ENCODE measurements around the gene SCRN3. TPM values are rescaled to one million over a fixed set of nuclear protein-coding genes. Genes with fewer than 3 reads are reported as not detected.

Gene SCRN3
- total RNA-seq, 2 experiments from 2014 or later: 12.9 to 13.7 TPM

DNA sequence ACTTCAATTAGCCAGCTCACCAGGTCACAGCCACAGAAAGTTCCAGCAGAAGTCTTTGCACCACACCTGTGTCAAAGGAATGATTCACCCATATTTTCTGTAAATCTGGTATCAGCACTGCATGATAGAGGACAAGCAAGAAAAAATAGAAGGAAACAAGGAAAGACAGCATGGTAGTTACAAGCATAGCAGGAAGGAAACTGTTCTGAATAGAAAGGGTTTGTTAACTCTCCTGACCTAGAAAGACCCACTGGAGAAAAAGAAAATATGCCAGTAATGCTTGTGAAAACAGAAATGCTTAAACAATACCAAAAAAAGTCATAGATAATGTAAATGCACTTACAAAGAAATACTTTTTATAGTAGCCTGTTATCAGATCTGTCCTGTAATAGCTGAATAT is 40.8 kb downstream of the SCRN3 start:
- Mint-ChIP-seq H3K9me3 (no peaks in the 10 kb centered on the region), H3K4me3 (no peak overlapping the region), H3K4me1 (ENCODE audit: low read depth) (no peaks in the 10 kb centered on the region), H3K27me3 (no peaks in the 10 kb centered on the region), H3K27ac (no peak overlapping the region), H3K36me3 (ENCODE audit: low read depth) (peaks cover 13% of the 10 kb centered on the region)
- no peak for TF ChIP-seq CTCF (IDR thresholded peaks at IDR 0.05)
- DNase-seq (no peak), ATAC-seq (no peak)
- CTCF ChIA-PET: no interaction called here
- intact Hi-C loops (cut with micrococcal nuclease): no loop called here
- POLR2A ChIA-PET: interaction anchor here (0.7 kb wide), 1 partner anchor 50 kb away, joined by 3 read pairs; the partner anchor contains the start of gene GPR155

DNA sequence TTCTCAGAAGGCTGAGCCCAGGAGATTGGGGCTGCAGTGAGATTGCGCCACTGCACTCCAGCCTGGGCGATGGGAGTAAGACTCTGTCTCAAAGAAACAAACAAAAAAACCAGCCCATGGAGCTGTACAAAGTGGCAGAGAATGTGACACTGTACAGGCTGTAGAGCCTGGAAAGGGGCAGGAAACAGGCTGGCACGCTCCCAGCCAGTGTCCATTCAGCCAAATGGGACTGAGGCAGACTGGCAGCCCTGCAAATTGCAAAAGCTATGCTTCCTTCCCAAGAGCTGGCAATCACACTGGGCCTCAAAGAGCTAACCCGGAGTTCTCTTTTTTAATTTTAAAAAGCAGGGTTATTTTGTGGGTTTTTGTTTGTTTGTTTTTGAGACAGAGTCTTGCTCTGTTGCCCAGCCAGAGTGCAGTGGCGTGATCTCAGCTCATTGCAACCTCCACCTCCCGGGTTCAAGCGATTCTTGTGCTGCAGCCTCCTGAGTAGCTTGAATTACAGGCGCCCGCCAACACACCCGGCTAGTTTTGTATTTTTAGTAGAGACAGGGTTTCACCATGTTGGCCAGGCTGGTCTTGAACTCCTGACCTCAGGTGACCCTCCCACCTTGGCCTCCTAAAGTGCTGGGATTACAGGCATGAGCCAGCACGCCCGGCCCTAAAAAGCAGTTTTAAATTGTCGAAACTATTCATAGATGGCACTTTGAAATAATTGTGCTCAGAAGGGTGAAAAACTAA is 42.8 kb downstream of the SCRN3 start:
- H3K4me1 Mint-ChIP-seq (ENCODE audit: low read depth): no peaks in the 10 kb centered on the region

GRCh38 chr2:174439323-174439722 is 43.8 kb downstream of the SCRN3 start:
- Mint-ChIP-seq H3K4me1 (ENCODE audit: low read depth) (no peaks in the 10 kb centered on the region), H3K27me3 (no peaks in the 10 kb centered on the region), H3K36me3 (ENCODE audit: low read depth) (peaks cover 11% of the 10 kb centered on the region), H3K4me3 (no peak overlapping the region), H3K9me3 (no peaks in the 10 kb centered on the region), H3K27ac (no peak overlapping the region)
- no peak for ATAC-seq
- no peak for DNase-seq
- CTCF ChIA-PET: no interaction called here
- POLR2A ChIA-PET: no interaction called here
- TF ChIP-seq CTCF (IDR thresholded peaks at IDR 0.05): no peak
- intact Hi-C loops (cut with micrococcal nuclease): no loop called here

More for the DNA sequence above, 42.8 kb downstream of the SCRN3 start:
- TF ChIP-seq CTCF (IDR thresholded peaks at IDR 0.05): no peak
- no peaks in the 10 kb centered on the region for H3K27me3 Mint-ChIP-seq
- H3K4me3 Mint-ChIP-seq: no peak overlapping the region
- ChIA-PET CTCF (no interaction called here), POLR2A (no interaction called here)
- H3K36me3 Mint-ChIP-seq (ENCODE audit: low read depth): peaks cover 14% of the 10 kb centered on the region
- H3K9me3 Mint-ChIP-seq: no peaks in the 10 kb centered on the region
- DNase-seq (no peak), ATAC-seq (no peak)
- intact Hi-C loops (cut with micrococcal nuclease): no loop called here
- no peak overlapping the region for H3K27ac Mint-ChIP-seq

DNA sequence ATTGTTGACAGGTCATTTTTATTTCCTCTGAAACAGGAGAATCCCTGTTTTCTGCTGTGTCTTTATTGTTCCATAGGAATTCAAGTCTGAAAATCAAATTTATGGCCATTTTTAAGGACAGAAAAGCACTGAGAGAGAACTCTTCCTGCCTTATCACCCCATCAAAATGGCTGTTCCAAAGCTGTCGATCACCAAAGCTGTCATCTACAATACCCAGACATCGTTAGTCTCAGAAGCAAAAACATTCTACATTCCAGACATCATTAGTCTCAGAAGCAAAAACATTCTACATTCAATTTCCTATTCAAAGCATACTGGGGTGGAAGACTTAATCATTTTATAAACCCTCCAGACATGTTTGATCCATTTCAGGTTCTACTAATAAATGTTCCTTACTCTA is 44.4 kb downstream of the SCRN3 start:
- no peak for TF ChIP-seq CTCF (IDR thresholded peaks at IDR 0.05)
- no peaks in the 10 kb centered on the region for H3K9me3 Mint-ChIP-seq
- ChIA-PET POLR2A (no interaction called here), CTCF (no interaction called here)
- DNase-seq (no peak), ATAC-seq (no peak)
- no peaks in the 10 kb centered on the region for H3K27me3 Mint-ChIP-seq
- H3K4me3 Mint-ChIP-seq: no peak overlapping the region
- H3K36me3 Mint-ChIP-seq (ENCODE audit: low read depth): peaks cover 16% of the 10 kb centered on the region
- H3K27ac Mint-ChIP-seq: no peak overlapping the region
- H3K4me1 Mint-ChIP-seq (ENCODE audit: low read depth): no peaks in the 10 kb centered on the region
- intact Hi-C loops (cut with micrococcal nuclease): no loop called here

DNA sequence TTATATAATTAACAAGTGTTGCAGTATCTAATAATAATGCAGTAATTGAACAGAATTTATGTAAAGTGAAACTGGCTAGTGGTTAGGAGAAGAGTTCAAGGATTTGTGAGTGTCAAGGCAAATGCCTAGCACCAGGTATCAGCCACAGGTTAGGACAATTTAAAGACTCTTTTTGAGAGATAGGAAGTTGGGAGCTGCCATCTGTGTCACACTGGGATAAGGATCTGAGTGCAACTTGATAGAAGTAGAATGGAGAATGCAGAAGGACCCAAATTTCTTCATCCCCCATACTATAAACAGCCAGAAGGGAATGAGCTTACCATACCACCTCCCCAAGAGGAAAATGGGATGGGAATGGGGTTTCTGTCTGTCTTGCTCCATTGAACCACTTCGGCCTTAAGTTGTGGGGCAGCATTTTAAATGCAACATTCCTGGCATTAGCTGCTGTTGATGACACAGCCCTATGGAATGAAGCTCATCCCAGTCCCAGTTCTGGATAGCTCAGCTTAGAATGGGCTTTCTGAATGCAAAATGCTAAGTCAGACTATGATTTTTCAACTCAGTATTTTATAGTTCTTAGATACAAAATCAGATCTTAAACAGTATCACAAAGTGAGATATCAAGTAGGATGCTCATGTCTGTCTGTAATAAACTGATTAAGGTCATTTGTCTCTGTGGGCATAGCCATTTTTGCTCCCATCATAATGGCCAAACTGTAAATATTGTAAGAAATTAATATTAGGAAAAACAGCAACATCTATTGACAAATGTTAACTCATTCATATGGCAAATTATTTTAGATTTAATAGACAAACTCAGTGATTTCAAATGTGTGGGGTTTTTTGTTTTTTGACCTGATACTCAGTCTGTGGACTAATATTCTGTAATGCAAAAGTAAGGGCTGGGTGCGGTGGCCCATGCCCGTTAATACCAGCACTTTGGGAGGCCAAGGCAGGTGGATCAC is 47.3 kb downstream of the SCRN3 start:
- TF ChIP-seq CTCF (IDR thresholded peaks at IDR 0.05): no peak
- ChIA-PET CTCF (interaction anchor here (1.1 kb wide), 1 partner anchor 19 kb away, joined by 3 read pairs; no protein-coding TSS in a partner anchor), POLR2A (no interaction called here)
- intact Hi-C loops (cut with micrococcal nuclease): no loop called here
- ATAC-seq (no peak), DNase-seq (no peak)
- Mint-ChIP-seq H3K4me1 (ENCODE audit: low read depth) (no peaks in the 10 kb centered on the region), H3K4me3 (no peak overlapping the region), H3K27me3 (no peaks in the 10 kb centered on the region), H3K27ac (no peak overlapping the region), H3K9me3 (no peaks in the 10 kb centered on the region), H3K36me3 (ENCODE audit: low read depth) (peaks cover 16% of the 10 kb centered on the region)

All from activated CD8-positive, alpha-beta T cell treated with anti-CD3 and anti-CD28 coated beads for 36 hours (primary cell).